Measurements from ENCODE around the gene OXNAD1. TPM values are rescaled to one million over a fixed set of nuclear protein-coding genes. Genes with fewer than 3 reads are reported as not detected.

OXNAD1 gene
- total RNA-seq, 1 donor from 2014 or later, result 28.7 TPM

DNA sequence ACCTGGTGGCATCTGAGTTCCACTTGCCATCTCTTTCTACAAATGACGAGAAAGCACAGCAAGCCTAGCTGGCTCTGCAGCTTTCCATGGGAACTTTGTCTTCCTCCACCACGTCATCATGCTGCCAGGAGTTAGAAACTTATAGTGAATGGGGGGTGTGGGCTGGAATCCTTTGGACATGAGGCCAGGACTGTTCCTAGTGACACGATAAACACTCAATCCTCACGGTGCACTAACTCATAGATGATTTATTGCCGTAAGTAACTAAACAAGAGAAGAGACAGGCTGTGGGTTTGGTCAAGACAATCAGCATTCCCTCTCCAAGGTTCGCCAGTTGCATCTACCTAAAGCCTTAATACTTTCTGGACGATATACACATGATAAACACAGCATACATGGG is 50.6 kb downstream of the OXNAD1 start:
- Histone ChIP-seq H3K36me3 (no peaks in the 10 kb centered on the region), H2AFZ (replicated peaks) (no peak overlapping the region), H3K9ac (no peak overlapping the region), H3K27ac (no peak overlapping the region), H4K20me1 (ENCODE audit: low read depth) (no peaks in the 10 kb centered on the region), H3K27me3 (no peaks in the 10 kb centered on the region), H3K4me2 (no peak overlapping the region), H3K79me2 (ENCODE audit: low read depth) (no peaks in the 10 kb centered on the region), H3K4me3 (no peak overlapping the region), H3K4me1 (peaks cover 11% of the 10 kb centered on the region), H3K9me3 (ENCODE audit: low read depth) (no peaks in the 10 kb centered on the region), H3F3A (ENCODE audit: low read depth) (no peaks in the 10 kb centered on the region)
- no peaks in the 10 kb centered on the region for H3K9me3 Mint-ChIP-seq
- peaks cover 18% of the 10 kb centered on the region for H3K4me1 Mint-ChIP-seq
- H3K36me3 Mint-ChIP-seq, result peaks cover 6% of the 10 kb centered on the region
- no peak for DNase-seq (ENCODE audit: low spot score)
- H3K27me3 Mint-ChIP-seq (ENCODE audit: insufficient read depth, low read depth), result peaks cover 2% of the 10 kb centered on the region
- H3K4me3 Mint-ChIP-seq, result no peak overlapping the region
- no peak overlapping the region for H3K27ac Mint-ChIP-seq
- TF ChIP-seq EZH2phosphoT487 (IDR thresholded peaks at IDR 0.05) (no peak), EZH2 (IDR thresholded peaks at IDR 0.05) (no peak)
- TF ChIP-seq, protein P1, sequence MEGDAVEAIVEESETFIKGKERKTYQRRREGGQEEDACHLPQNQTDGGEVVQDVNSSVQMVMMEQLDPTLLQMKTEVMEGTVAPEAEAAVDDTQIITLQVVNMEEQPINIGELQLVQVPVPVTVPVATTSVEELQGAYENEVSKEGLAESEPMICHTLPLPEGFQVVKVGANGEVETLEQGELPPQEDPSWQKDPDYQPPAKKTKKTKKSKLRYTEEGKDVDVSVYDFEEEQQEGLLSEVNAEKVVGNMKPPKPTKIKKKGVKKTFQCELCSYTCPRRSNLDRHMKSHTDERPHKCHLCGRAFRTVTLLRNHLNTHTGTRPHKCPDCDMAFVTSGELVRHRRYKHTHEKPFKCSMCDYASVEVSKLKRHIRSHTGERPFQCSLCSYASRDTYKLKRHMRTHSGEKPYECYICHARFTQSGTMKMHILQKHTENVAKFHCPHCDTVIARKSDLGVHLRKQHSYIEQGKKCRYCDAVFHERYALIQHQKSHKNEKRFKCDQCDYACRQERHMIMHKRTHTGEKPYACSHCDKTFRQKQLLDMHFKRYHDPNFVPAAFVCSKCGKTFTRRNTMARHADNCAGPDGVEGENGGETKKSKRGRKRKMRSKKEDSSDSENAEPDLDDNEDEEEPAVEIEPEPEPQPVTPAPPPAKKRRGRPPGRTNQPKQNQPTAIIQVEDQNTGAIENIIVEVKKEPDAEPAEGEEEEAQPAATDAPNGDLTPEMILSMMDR (IDR thresholded peaks at IDR 0.05), result no peak

DNA sequence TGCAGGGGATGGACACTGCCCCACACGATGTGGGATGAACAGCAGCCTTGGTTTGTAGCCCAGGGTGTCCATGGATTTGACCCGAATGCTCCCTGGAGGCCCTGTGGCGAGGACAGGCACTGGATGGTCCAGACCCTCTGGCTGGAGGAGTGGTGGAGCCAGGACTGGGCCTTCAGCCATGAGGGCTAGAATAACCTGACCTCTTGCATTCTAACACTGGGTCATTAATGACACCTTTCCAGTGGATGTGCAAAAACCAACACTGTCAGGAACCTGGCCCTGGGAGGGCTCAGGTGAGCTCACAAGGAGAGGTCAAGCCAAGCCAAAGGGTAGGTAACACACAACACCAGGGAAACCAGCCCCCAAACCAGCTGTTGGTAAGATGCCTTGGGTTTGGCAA is 51.4 kb downstream of the OXNAD1 start:
- Histone ChIP-seq H3K9ac (no peak overlapping the region), H3K27me3 (no peaks in the 10 kb centered on the region), H3K4me1 (peaks cover 11% of the 10 kb centered on the region), H3K4me2 (no peak overlapping the region), H3K36me3 (no peaks in the 10 kb centered on the region), H3K9me3 (ENCODE audit: low read depth) (no peaks in the 10 kb centered on the region), H2AFZ (replicated peaks) (no peak overlapping the region), H3F3A (ENCODE audit: low read depth) (no peaks in the 10 kb centered on the region), H3K27ac (no peak overlapping the region), H3K4me3 (no peak overlapping the region), H4K20me1 (ENCODE audit: low read depth) (no peaks in the 10 kb centered on the region), H3K79me2 (ENCODE audit: low read depth) (no peaks in the 10 kb centered on the region)
- Mint-ChIP-seq H3K9me3 (no peaks in the 10 kb centered on the region), H3K27ac (no peak overlapping the region), H3K27me3 (ENCODE audit: insufficient read depth, low read depth) (peaks cover 2% of the 10 kb centered on the region), H3K36me3 (peaks cover 6% of the 10 kb centered on the region), H3K4me3 (no peak overlapping the region), H3K4me1 (peaks cover 24% of the 10 kb centered on the region)
- no peak for DNase-seq (ENCODE audit: low spot score)
- TF ChIP-seq EZH2phosphoT487 (IDR thresholded peaks at IDR 0.05), result no peak

DNA sequence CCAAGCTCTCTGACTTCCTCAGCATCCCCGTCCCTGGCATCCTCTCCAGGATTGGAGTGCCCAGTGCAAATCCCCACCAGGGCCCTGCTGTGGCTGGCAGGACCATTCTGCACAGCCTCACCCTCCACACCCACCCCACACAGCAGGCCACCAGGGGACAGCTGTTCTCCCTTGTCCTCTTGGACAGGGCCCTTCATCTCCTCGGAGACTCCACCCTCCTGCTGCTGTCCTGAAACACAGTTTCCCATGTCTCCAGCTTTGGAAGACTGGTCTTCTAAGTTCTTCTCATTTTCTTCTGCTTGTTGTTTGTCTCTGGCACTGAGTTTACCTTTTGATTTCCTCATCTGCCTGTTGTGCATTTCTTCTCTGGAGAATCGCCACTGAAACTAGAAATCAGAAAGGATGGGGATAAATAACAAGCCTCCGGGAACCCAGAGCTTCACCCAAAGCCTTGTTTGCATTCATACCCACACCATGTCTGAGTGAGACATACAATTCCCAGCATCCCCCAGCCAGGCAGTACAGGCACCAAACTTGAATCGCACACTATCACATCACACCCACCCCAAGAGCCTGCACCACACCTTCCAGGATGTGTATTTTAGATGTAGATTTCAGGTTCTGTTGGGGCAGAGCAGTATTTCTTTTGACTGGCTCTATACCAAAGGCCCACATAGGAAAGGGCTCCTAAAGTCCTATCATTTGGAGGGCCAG is 52.0 kb downstream of the OXNAD1 start:
- H4K20me1 ChIP-seq (ENCODE audit: low read depth), result no peaks in the 10 kb centered on the region
- no peak overlapping the region for H3K4me3 Mint-ChIP-seq
- no peak overlapping the region for H2AFZ ChIP-seq (replicated peaks)
- H3K4me1 Mint-ChIP-seq, result peaks cover 24% of the 10 kb centered on the region
- TF ChIP-seq EZH2phosphoT487 (IDR thresholded peaks at IDR 0.05) (no peak), EZH2 (IDR thresholded peaks at IDR 0.05) (no peak)
- TF ChIP-seq, protein P1 (IDR thresholded peaks at IDR 0.05), result no peak
- H3K36me3 Mint-ChIP-seq, result peaks cover 6% of the 10 kb centered on the region
- H3K27ac Mint-ChIP-seq, result no peak overlapping the region
- H3K36me3 ChIP-seq, result no peaks in the 10 kb centered on the region
- no peak for DNase-seq (ENCODE audit: low spot score)
- no peaks in the 10 kb centered on the region for H3K79me2 ChIP-seq (ENCODE audit: low read depth)
- no peaks in the 10 kb centered on the region for H3K9me3 Mint-ChIP-seq
- H3K9me3 ChIP-seq (ENCODE audit: low read depth), result no peaks in the 10 kb centered on the region
- H3K4me2 ChIP-seq, result no peak overlapping the region
- peaks cover 3% of the 10 kb centered on the region for H3K27me3 Mint-ChIP-seq (ENCODE audit: insufficient read depth, low read depth)
- no peaks in the 10 kb centered on the region for H3K27me3 ChIP-seq
- no peak overlapping the region for H3K9ac ChIP-seq
- H3F3A ChIP-seq (ENCODE audit: low read depth), result no peaks in the 10 kb centered on the region
- H3K4me3 ChIP-seq, result no peak overlapping the region
- peaks cover 11% of the 10 kb centered on the region for H3K4me1 ChIP-seq
- no peak overlapping the region for H3K27ac ChIP-seq

DNA sequence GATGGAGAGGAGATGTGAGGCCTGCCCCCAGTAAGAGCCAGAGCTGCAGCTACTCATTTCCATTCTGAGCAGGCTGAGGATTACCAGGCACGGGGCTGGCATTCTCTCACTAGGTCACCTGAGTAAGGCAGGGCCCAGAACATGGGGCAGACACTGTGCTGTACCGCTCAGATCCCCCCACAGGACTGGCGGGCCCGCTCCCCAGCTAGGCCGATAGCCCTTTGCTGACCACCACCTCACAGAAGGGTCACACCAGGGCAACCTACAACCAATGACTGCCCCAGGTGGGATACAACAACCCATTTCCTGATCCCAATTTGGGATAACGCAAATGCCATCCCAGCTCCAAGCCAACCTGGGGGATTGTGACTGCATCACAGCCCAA is 52.5 kb downstream of the OXNAD1 start:
- H3K36me3 Mint-ChIP-seq, result peaks cover 6% of the 10 kb centered on the region
- no peaks in the 10 kb centered on the region for H4K20me1 ChIP-seq (ENCODE audit: low read depth)
- H3K36me3 ChIP-seq, result no peaks in the 10 kb centered on the region
- H3K4me1 Mint-ChIP-seq, result peaks cover 24% of the 10 kb centered on the region
- H3K9me3 Mint-ChIP-seq, result no peaks in the 10 kb centered on the region
- no peaks in the 10 kb centered on the region for H3K9me3 ChIP-seq (ENCODE audit: low read depth)
- no peaks in the 10 kb centered on the region for H3F3A ChIP-seq (ENCODE audit: low read depth)
- no peak for DNase-seq (ENCODE audit: low spot score)
- no peak overlapping the region for H3K4me3 Mint-ChIP-seq
- H3K27me3 ChIP-seq, result no peaks in the 10 kb centered on the region
- no peak overlapping the region for H3K4me2 ChIP-seq
- H3K27me3 Mint-ChIP-seq (ENCODE audit: insufficient read depth, low read depth), result peaks cover 4% of the 10 kb centered on the region
- no peak overlapping the region for H2AFZ ChIP-seq (replicated peaks)
- no peak overlapping the region for H3K27ac ChIP-seq
- no peak for TF ChIP-seq EZH2 (IDR thresholded peaks at IDR 0.05)
- H3K9ac ChIP-seq, result no peak overlapping the region
- H3K79me2 ChIP-seq (ENCODE audit: low read depth), result no peaks in the 10 kb centered on the region
- H3K27ac Mint-ChIP-seq, result no peak overlapping the region
- peaks cover 11% of the 10 kb centered on the region for H3K4me1 ChIP-seq
- H3K4me3 ChIP-seq, result no peak overlapping the region
